ENCODE results near the gene SLC22A5. TPM values are rescaled to one million over a fixed set of nuclear protein-coding genes. Genes with fewer than 3 reads are reported as not detected.
A peak's percentile ranks its signal among the peaks of the same experiment; 100 is the strongest.

The SLC22A5 gene
- total RNA-seq, 1 experiment from 2014 or later: 3.6 TPM

DNA sequence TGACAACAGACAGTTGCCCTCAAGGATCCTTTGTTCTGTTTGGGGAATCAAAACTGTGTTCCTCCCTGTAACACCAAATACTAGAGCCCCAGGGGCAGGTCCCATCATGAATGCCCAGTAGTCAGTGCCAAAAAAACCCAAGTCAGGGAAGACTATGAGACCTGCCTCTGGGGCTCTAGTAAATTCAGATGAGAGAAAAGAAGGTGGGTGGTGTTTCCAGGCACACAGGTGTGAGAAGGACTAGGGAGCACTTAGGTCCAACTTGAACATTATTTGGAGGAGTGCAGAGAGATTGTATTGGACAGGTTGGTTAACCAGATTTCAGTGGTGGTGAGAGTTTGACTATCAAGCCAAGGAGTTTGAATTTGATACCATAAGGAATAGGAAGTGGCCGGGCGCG, 52.0 kb downstream of the SLC22A5 start (continued):
- TF ChIP-seq, protein P1, sequence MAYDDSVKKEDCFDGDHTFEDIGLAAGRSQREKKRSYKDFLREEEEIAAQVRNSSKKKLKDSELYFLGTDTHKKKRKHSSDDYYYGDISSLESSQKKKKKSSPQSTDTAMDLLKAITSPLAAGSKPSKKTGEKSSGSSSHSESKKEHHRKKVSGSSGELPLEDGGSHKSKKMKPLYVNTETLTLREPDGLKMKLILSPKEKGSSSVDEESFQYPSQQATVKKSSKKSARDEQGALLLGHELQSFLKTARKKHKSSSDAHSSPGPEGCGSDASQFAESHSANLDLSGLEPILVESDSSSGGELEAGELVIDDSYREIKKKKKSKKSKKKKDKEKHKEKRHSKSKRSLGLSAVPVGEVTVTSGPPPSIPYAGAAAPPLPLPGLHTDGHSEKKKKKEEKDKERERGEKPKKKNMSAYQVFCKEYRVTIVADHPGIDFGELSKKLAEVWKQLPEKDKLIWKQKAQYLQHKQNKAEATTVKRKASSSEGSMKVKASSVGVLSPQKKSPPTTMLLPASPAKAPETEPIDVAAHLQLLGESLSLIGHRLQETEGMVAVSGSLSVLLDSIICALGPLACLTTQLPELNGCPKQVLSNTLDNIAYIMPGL (CRISPR knock-in tag; IDR thresholded peaks at IDR 0.05): no peak
- TF ChIP-seq SMAD3 (CRISPR knock-in tag; IDR thresholded peaks at IDR 0.05; ENCODE audit: borderline replicate concordance): no peak
- TF ChIP-seq NR2C2 (CRISPR knock-in tag; IDR thresholded peaks at IDR 0.05): no peak
- TF ChIP-seq PRRX2 (CRISPR knock-in tag; IDR thresholded peaks at IDR 0.05): no peak
- TF ChIP-seq FOXJ3 (CRISPR knock-in tag; IDR thresholded peaks at IDR 0.05; ENCODE audit: borderline replicate concordance): no peak

DNA sequence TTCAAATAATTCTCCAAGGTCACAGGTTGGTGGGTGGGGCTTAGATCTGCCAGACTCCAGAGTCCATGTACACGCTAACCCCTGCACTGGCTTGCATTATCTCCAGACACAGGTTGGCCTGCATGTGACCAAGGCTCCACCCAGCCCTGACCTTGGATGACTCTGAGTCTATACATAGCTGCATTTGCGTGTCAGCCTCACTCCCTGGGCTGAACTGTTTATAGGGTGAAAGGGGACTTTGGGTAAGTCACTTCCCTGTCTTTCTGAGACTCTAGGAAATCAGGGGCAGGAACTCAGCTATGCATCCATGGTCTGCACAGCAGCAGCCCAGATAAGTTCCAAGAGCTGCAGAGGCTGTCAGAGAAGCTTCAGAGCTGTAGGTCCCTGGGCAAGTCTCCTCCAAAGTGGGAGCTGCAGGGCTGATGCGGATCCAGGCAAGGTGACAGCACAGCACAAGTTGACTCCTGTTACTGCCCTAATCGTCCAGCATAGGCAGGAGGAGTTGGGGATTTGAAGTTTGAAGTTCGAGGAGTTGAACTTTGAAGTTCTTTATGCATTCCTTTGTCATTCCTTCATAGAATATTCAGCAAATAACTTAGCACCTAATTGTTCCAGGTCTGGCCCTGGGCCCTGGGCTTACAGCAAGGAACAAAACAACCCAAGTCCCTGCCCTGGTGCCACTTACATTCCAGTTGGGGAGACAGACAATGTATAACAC, 53.4 kb downstream of the SLC22A5 start:
- Mint-ChIP-seq H3K4me3 (no peak overlapping the region), H3K4me1 (peaks cover 33% of the 10 kb centered on the region), H3K9me3 (no peaks in the 10 kb centered on the region), H3K27ac (no peak overlapping the region), H3K36me3 (no peaks in the 10 kb centered on the region), H3K27me3 (ENCODE audit: low read depth) (no peaks in the 10 kb centered on the region)
- no peak for ATAC-seq
- ChIA-PET CTCF (interaction anchor here (0.6 to 2.1 kb wide), 6 partner anchors 26 to 78 kb away, joined by 3 to 10 read pairs (median 4); no protein-coding TSS in a partner anchor), POLR2A (no interaction called here)
- TF ChIP-seq GABPB1 (CRISPR knock-in tag; IDR thresholded peaks at IDR 0.05) (peak; percentile 57), ZNF219 (CRISPR knock-in tag; IDR thresholded peaks at IDR 0.05; ENCODE audit: borderline replicate concordance) (no peak)
- TF ChIP-seq, protein P2, sequence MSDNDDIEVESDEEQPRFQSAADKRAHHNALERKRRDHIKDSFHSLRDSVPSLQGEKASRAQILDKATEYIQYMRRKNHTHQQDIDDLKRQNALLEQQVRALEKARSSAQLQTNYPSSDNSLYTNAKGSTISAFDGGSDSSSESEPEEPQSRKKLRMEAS (CRISPR knock-in tag; IDR thresholded peaks at IDR 0.05): no peak
- no peak for DNase-seq (ENCODE audit: low spot score)

- Mint-ChIP-seq H3K9me3 (no peaks in the 10 kb centered on the region), H3K27ac (peak overlapping the region; percentile 74), H3K4me1 (peaks cover 33% of the 10 kb centered on the region), H3K27me3 (ENCODE audit: low read depth) (no peaks in the 10 kb centered on the region), H3K4me3 (no peak overlapping the region), H3K36me3 (no peaks in the 10 kb centered on the region)
- ChIA-PET POLR2A (interaction anchor here (1.0 kb wide), 1 partner anchor 73 kb away, joined by 3 read pairs; no protein-coding TSS in a partner anchor), CTCF (interaction anchor here (0.8 to 2.1 kb wide), 4 partner anchors 32 to 78 kb away, joined by 3 to 10 read pairs (median 6); no protein-coding TSS in a partner anchor)
- DNase-seq (ENCODE audit: low spot score) (no peak), ATAC-seq (no peak)
- TF ChIP-seq ZNF281 (CRISPR knock-in tag; IDR thresholded peaks at IDR 0.05) (no peak), GABPB1 (CRISPR knock-in tag; IDR thresholded peaks at IDR 0.05) (no peak), ESRRA (CRISPR knock-in tag; IDR thresholded peaks at IDR 0.05; ENCODE audit: borderline replicate concordance) (no peak), ZNF263 (CRISPR knock-in tag; IDR thresholded peaks at IDR 0.05; ENCODE audit: low read depth) (no peak), AR (CRISPR knock-in tag; IDR thresholded peaks at IDR 0.05) (no peak)
- TF ChIP-seq, protein P3, sequence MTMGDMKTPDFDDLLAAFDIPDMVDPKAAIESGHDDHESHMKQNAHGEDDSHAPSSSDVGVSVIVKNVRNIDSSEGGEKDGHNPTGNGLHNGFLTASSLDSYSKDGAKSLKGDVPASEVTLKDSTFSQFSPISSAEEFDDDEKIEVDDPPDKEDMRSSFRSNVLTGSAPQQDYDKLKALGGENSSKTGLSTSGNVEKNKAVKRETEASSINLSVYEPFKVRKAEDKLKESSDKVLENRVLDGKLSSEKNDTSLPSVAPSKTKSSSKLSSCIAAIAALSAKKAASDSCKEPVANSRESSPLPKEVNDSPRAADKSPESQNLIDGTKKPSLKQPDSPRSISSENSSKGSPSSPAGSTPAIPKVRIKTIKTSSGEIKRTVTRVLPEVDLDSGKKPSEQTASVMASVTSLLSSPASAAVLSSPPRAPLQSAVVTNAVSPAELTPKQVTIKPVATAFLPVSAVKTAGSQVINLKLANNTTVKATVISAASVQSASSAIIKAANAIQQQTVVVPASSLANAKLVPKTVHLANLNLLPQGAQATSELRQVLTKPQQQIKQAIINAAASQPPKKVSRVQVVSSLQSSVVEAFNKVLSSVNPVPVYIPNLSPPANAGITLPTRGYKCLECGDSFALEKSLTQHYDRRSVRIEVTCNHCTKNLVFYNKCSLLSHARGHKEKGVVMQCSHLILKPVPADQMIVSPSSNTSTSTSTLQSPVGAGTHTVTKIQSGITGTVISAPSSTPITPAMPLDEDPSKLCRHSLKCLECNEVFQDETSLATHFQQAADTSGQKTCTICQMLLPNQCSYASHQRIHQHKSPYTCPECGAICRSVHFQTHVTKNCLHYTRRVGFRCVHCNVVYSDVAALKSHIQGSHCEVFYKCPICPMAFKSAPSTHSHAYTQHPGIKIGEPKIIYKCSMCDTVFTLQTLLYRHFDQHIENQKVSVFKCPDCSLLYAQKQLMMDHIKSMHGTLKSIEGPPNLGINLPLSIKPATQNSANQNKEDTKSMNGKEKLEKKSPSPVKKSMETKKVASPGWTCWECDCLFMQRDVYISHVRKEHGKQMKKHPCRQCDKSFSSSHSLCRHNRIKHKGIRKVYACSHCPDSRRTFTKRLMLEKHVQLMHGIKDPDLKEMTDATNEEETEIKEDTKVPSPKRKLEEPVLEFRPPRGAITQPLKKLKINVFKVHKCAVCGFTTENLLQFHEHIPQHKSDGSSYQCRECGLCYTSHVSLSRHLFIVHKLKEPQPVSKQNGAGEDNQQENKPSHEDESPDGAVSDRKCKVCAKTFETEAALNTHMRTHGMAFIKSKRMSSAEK (CRISPR knock-in tag; IDR thresholded peaks at IDR 0.05; ENCODE audit: borderline replicate concordance): no peak
- TF ChIP-seq, protein P4, sequence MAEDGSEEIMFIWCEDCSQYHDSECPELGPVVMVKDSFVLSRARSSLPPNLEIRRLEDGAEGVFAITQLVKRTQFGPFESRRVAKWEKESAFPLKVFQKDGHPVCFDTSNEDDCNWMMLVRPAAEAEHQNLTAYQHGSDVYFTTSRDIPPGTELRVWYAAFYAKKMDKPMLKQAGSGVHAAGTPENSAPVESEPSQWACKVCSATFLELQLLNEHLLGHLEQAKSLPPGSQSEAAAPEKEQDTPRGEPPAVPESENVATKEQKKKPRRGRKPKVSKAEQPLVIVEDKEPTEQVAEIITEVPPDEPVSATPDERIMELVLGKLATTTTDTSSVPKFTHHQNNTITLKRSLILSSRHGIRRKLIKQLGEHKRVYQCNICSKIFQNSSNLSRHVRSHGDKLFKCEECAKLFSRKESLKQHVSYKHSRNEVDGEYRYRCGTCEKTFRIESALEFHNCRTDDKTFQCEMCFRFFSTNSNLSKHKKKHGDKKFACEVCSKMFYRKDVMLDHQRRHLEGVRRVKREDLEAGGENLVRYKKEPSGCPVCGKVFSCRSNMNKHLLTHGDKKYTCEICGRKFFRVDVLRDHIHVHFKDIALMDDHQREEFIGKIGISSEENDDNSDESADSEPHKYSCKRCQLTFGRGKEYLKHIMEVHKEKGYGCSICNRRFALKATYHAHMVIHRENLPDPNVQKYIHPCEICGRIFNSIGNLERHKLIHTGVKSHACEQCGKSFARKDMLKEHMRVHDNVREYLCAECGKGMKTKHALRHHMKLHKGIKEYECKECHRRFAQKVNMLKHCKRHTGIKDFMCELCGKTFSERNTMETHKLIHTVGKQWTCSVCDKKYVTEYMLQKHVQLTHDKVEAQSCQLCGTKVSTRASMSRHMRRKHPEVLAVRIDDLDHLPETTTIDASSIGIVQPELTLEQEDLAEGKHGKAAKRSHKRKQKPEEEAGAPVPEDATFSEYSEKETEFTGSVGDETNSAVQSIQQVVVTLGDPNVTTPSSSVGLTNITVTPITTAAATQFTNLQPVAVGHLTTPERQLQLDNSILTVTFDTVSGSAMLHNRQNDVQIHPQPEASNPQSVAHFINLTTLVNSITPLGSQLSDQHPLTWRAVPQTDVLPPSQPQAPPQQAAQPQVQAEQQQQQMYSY (CRISPR knock-in tag; IDR thresholded peaks at IDR 0.05): no peak
Measured at GRCh38 chr5:132423438-132423898, 54.0 kb downstream of the SLC22A5 start.

All from WTC11 (cell line).